ENCODE data around the gene CEND1. TPM values are rescaled to one million over a fixed set of nuclear protein-coding genes. Genes with fewer than 3 reads are reported as not detected.

Gene CEND1
- polyA plus RNA-seq, 1 donor from 2014 or later, result 11.8 TPM

- no peak overlapping the region for H3K27ac ChIP-seq (ENCODE audit: low read length)
Measured at GRCh38 chr11:829176-829846, 39.4 kb upstream of the CEND1 start.

GRCh38 chr11:828506-829175, 38.8 kb upstream of the CEND1 start:
- H3K27me3 ChIP-seq (ENCODE audit: insufficient read depth, low read depth, low read length), result peaks cover 42% of the 10 kb centered on the region
- H2AFZ ChIP-seq (ENCODE audit: low read depth, low read length), result no peak overlapping the region
- H3K27ac ChIP-seq (ENCODE audit: low read length), result no peak overlapping the region
- H3K9me3 ChIP-seq (ENCODE audit: low read length), result no peaks in the 10 kb centered on the region
- H3F3A ChIP-seq (ENCODE audit: insufficient read depth, low read length, poor library complexity, severe bottlenecking), result no peaks in the 10 kb centered on the region
- no peaks in the 10 kb centered on the region for H3K79me2 ChIP-seq (replicated peaks; ENCODE audit: insufficient read depth, low read length)
- no peaks in the 10 kb centered on the region for H3K9me2 ChIP-seq (ENCODE audit: insufficient read depth, low read length)
- peak overlapping the region; percentile 69 for H3K4me3 ChIP-seq (ENCODE audit: low read length)
- peak overlapping the region; percentile 25 for H3K9ac ChIP-seq (ENCODE audit: low read length)
- no peaks in the 10 kb centered on the region for H3K36me3 ChIP-seq (ENCODE audit: insufficient read depth, low read length)
- H4K20me1 ChIP-seq (ENCODE audit: insufficient read depth), result no peaks in the 10 kb centered on the region
- no peak overlapping the region for H3K4me2 ChIP-seq (ENCODE audit: low read length)
- TF ChIP-seq REST (IDR thresholded peaks at IDR 0.05; ENCODE audit: borderline replicate concordance) (no peak), EP300 (conservative IDR thresholded peaks at IDR 0.05; ENCODE audit: poor library complexity, severe bottlenecking) (no peak), RAD21 (conservative IDR thresholded peaks at IDR 0.05) (no peak), EZH2 (IDR thresholded peaks at IDR 0.05; ENCODE audit: borderline replicate concordance, insufficient read depth, low read length, poor library complexity, severe bottlenecking) (no peak), MXI1 (conservative IDR thresholded peaks at IDR 0.05; ENCODE audit: poor library complexity, severe bottlenecking) (no peak), TAF1 (IDR thresholded peaks at IDR 0.05; ENCODE audit: low read depth) (no peak), POLR2AphosphoS5 (IDR thresholded peaks at IDR 0.05) (no peak)

More at GRCh38 chr11:829176-829846, 39.4 kb upstream of the CEND1 start:
- Histone ChIP-seq H3K9ac (ENCODE audit: low read length) (peak overlapping the region; percentile 15), H3K9me2 (ENCODE audit: insufficient read depth, low read length) (no peaks in the 10 kb centered on the region), H3F3A (ENCODE audit: insufficient read depth, low read length, poor library complexity, severe bottlenecking) (no peaks in the 10 kb centered on the region), H3K27me3 (ENCODE audit: insufficient read depth, low read depth, low read length) (peaks cover 42% of the 10 kb centered on the region), H4K20me1 (ENCODE audit: insufficient read depth) (no peaks in the 10 kb centered on the region), H3K4me2 (ENCODE audit: low read length) (no peak overlapping the region), H3K79me2 (replicated peaks; ENCODE audit: insufficient read depth, low read length) (no peaks in the 10 kb centered on the region), H3K9me3 (ENCODE audit: low read length) (no peaks in the 10 kb centered on the region), H3K4me3 (ENCODE audit: low read length) (peak overlapping the region; percentile 69), H3K36me3 (ENCODE audit: insufficient read depth, low read length) (no peaks in the 10 kb centered on the region), H2AFZ (ENCODE audit: low read depth, low read length) (no peak overlapping the region)
- TF ChIP-seq TAF1 (IDR thresholded peaks at IDR 0.05; ENCODE audit: low read depth) (no peak), MXI1 (conservative IDR thresholded peaks at IDR 0.05; ENCODE audit: poor library complexity, severe bottlenecking) (no peak), REST (IDR thresholded peaks at IDR 0.05; ENCODE audit: borderline replicate concordance) (no peak), CTCF (IDR thresholded peaks at IDR 0.05; ENCODE audit: poor library complexity, severe bottlenecking) (no peak), POLR2AphosphoS5 (IDR thresholded peaks at IDR 0.05) (no peak)
